Endothelial cell of umbilical vein (primary cell): ENCODE measurements around the gene ANKRD63. TPM values are rescaled to one million over a fixed set of nuclear protein-coding genes. Genes with fewer than 3 reads are reported as not detected.

Source experiments
- BruUV-seq: library from RNA; stranded (reverse); fragments of 400-500 nt; replicated peaks from 2 replicates; lab custom pipeline; 2021; lab: Mats Ljungman, UMichigan
- CTCF ChIA-PET: fragments of 300-600, 350-600 bp; sonication (Branson Sonifier 250); formaldehyde crosslinking; loops from one replicate; lab custom pipeline; 2021; ENCODE audit warnings: antibody characterized with exemption, inconsistent platforms; lab: Charles Lee
- POLR2A ChIA-PET: fragments of 300-600, 350-600 bp; sonication (Branson Sonifier 250); formaldehyde crosslinking; loops from one replicate; lab custom pipeline; 2021; ENCODE audit warnings: antibody characterized with exemption, inconsistent platforms; lab: Charles Lee
- DNase-seq: peaks from one replicate; pipeline ENCODE4 v3.0.0-alpha.2; 2011; ENCODE audit warnings: low read depth, low spot score
- FAIRE-seq: peaks from 2 replicates; lab custom pipeline; 2011; peaks lifted over from hg19 to GRCh38; lab: Jason Lieb, UNC
- H2AFZ ChIP-seq: 2 replicates; pipeline ENCODE4 v1.6.0; 2012; ENCODE audit warnings: low read depth, low read length, control low read depth, inconsistent platforms
- H3K27ac ChIP-seq: 2 replicates; pipeline ENCODE4 v1.5.1; 2011; ENCODE audit warnings: low read depth, mild to moderate bottlenecking, control low read depth, low read length, moderate library complexity; ENCODE audit not compliant: insufficient read depth
- H3K27me3 ChIP-seq, 2 experiments: 2 replicates each; pipeline versions ENCODE4 v1.6.0 to v1.6.1; 2011; ENCODE audit warnings: low read length in 2 of 2, mixed read lengths in 1 of 2; ENCODE audit not compliant: control insufficient read depth in 2 of 2, insufficient read depth in 2 of 2
- H3K36me3 ChIP-seq, 2 experiments: 2 replicates in 1 of 2; 3 replicates in 1 of 2; pipeline ENCODE4 v1.5.1; 2011; ENCODE audit warnings: low read length in 2 of 2, mild to moderate bottlenecking in 1 of 2, moderate library complexity in 1 of 2; ENCODE audit not compliant: control insufficient read depth in 2 of 2, insufficient read depth in 2 of 2; ENCODE audit errors: extremely low read depth in 1 of 2
- H3K4me1 ChIP-seq: 3 replicates; pipeline ENCODE4 v1.5.1; 2011; ENCODE audit warnings: mild to moderate bottlenecking, low read length; ENCODE audit not compliant: control insufficient read depth, insufficient read depth; ENCODE audit errors: extremely low read depth
- H3K4me2 ChIP-seq: 2 replicates; pipeline ENCODE4 v1.6.1; 2011; ENCODE audit warnings: low read length, control low read depth, mixed read lengths; ENCODE audit not compliant: insufficient read depth
- H3K4me3 ChIP-seq, 3 experiments: fragments of 200-600 bp in 1 of 3; sonication (generic), shearing (Covaris generic) in 1 of 3; replicated peaks in 1 of 3; 2 replicates each; pipeline ENCODE4 v1.5.1; 2011 to 2016; ENCODE audit warnings: control low read depth in 3 of 3, low read length in 3 of 3, mild to moderate bottlenecking in 2 of 3, inconsistent platforms in 1 of 3, low read depth in 1 of 3, moderate library complexity in 1 of 3; ENCODE audit not compliant: insufficient read depth in 1 of 3
- H3K79me2 ChIP-seq: 2 replicates; pipeline ENCODE4 v1.6.0; 2012; ENCODE audit warnings: low read length, inconsistent platforms; ENCODE audit not compliant: control insufficient read depth, insufficient read depth
- H3K9ac ChIP-seq: replicated peaks from 2 replicates; pipeline ENCODE3; 2011; ENCODE audit warnings: low read length, control low read depth; ENCODE audit not compliant: insufficient read depth; ENCODE audit errors: extremely low read depth
- H3K9me1 ChIP-seq: replicated peaks from 3 replicates; pipeline ENCODE4 v1.6.0; 2011; ENCODE audit warnings: mild to moderate bottlenecking, low read length; ENCODE audit not compliant: control insufficient read depth, insufficient read depth; ENCODE audit errors: extremely low read depth
- H3K9me3 ChIP-seq: replicated peaks from 2 replicates; pipeline ENCODE4 v1.5.1; 2012; ENCODE audit warnings: low read length, inconsistent platforms; ENCODE audit not compliant: control insufficient read depth, insufficient read depth
- H4K20me1 ChIP-seq: replicated peaks from 2 replicates; pipeline ENCODE3; 2011; ENCODE audit warnings: mild to moderate bottlenecking, low read length; ENCODE audit not compliant: control insufficient read depth, insufficient read depth; ENCODE audit errors: extremely low read depth
- EZH2 ChIP-seq: IDR thresholded peaks from 2 replicates; pipeline ENCODE4 v1.6.1; 2012; ENCODE audit warnings: borderline replicate concordance, low read depth, mild to moderate bottlenecking, moderate library complexity, low read length, inconsistent platforms; ENCODE audit not compliant: severe bottlenecking
- FOS ChIP-seq: IDR thresholded peaks from 2 replicates; pipeline ENCODE4 v1.6.1; 2011; ENCODE audit warnings: mild to moderate bottlenecking, low read length, moderate library complexity, borderline replicate concordance; ENCODE audit not compliant: insufficient read depth
- GATA2 ChIP-seq: IDR thresholded peaks from 2 replicates; pipeline ENCODE4 v1.7.0; 2011; ENCODE audit warnings: low read depth, mild to moderate bottlenecking, moderate library complexity, mixed read lengths, low read length; ENCODE audit not compliant: insufficient read length, insufficient read depth
- JUN ChIP-seq: IDR thresholded peaks from 2 replicates; pipeline ENCODE4 v1.6.1; 2011; ENCODE audit warnings: borderline replicate concordance, low read depth; ENCODE audit not compliant: insufficient read length, insufficient read depth
- MYC ChIP-seq: IDR thresholded peaks from one replicate; pipeline ENCODE4 v1.6.1; 2011; ENCODE audit warnings: mild to moderate bottlenecking, low read depth, low read length
- POLR2A ChIP-seq: IDR thresholded peaks from 2 replicates; pipeline ENCODE4 v1.6.1; 2012; ENCODE audit warnings: low read depth, mild to moderate bottlenecking, control low read depth, low read length
- POLR2AphosphoS5 ChIP-seq: IDR thresholded peaks from 2 replicates; pipeline ENCODE4 v1.6.1; 2012; ENCODE audit warnings: low read depth, mild to moderate bottlenecking, control low read depth, low read length, moderate library complexity; ENCODE audit not compliant: insufficient read depth
- dilution Hi-C: fragments of 300-500 bp; cut with MboI; formaldehyde crosslinking; loops from one replicate; pipeline ENCODE4 v1.15.0; 2019; ENCODE audit warnings: low sequenced_read_pairs; ENCODE audit not compliant: extremely low pct_ligation_motif_present
- intact Hi-C: fragments of 100-400 bp; cut with micrococcal nuclease; formaldehyde crosslinking; loops from one replicate; pipeline ENCODE4 v1.10.0; 2022
- polyA plus RNA-seq, 4 experiments: library from polyadenylated mRNA; depleted of rRNA in 3 of 4; stranded (reverse) in 3 of 4; unstranded in 1 of 4; fragments of >200 nt; gene quantifications; 2 replicates each; pipeline versions ENCODE4 v1.2.1 to v1.2.3, GENCODE V29; 2011 to 2012; ENCODE audit warnings: missing spikeins in 1 of 4
- total RNA-seq: library from RNA; stranded (reverse); gene quantifications from 2 replicates; pipeline ENCODE4 v1.2.3, GENCODE V29; 2021
- TF ChIP-seq, protein P1 (sequence below), 2 donors: IDR thresholded peaks; 1 replicate in 1 of 2; 2 replicates in 1 of 2; pipeline ENCODE4 v1.5.1; 2011; ENCODE audit warnings: low read length in 2 of 2, mild to moderate bottlenecking in 2 of 2, moderate library complexity in 2 of 2, control low read depth in 1 of 2, inconsistent platforms in 1 of 2, low read depth in 1 of 2; ENCODE audit not compliant: insufficient read depth in 1 of 2; ENCODE audit errors: extremely low read depth in 1 of 2
- TF ChIP-seq, protein P2 (sequence below): IDR thresholded peaks from 2 replicates; pipeline ENCODE4 v1.6.1; 2011; ENCODE audit not compliant: insufficient read depth, insufficient read length

ANKRD63 gene
- total and polyA plus RNA-seq, 2 donors (not counting 3 experiments of a cell fraction or from before 2014, with no cell fraction given): not detected

DNA sequence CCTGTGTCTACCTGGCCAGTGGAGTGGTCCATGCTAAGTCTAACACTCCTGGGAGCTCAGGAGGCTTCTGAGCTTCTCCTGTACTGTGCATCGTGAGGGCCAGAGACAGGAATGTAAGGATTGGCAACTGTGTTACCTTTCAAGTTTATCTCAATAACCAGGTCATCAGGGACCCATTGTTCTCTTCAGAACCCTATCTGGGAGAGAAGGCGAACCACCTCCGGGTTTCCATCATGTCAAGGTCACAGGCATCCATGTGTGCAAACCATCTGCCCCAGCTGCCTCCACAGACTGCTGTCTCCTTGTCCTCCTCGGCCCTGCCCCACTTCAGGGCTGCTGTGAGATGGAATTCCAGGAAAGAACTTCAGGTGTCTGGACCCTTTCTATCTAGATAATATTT is 5.9 kb downstream of the ANKRD63 start:
- no peaks in the 10 kb centered on the region for H3K9me3 ChIP-seq
- intact Hi-C loops: loop anchor here (10.0 kb wide), 1 partner anchor 172 kb away; the partner anchor contains the start of gene BMF
- H3K4me2 ChIP-seq: no peak overlapping the region
- BruUV-seq: no TSS peak
- DNase-seq: no peak
- dilution Hi-C loops: no loop called here
- no peak overlapping the region for H3K27ac ChIP-seq
- no peaks in the 10 kb centered on the region for H3K36me3 ChIP-seq
- H3K79me2 ChIP-seq: no peaks in the 10 kb centered on the region
- H3K27me3 ChIP-seq: peaks cover 33 to 47% of the 10 kb centered on the region in 2 experiments
- no peak for FAIRE-seq
- H3K9ac ChIP-seq: no peak overlapping the region
- ChIA-PET CTCF (interaction anchor here (3.8 to 20.1 kb wide), 3 partner anchors 34 to 62 kb away, joined by 46 to 879 read pairs (median 403); partner anchors contain the start of gene PLCB2), POLR2A (no interaction called here)
- no peaks in the 10 kb centered on the region for H3K4me1 ChIP-seq
- no peak overlapping the region for H2AFZ ChIP-seq
- no peak for TF ChIP-seq EZH2
- no peak for TF ChIP-seq POLR2AphosphoS5
- TF ChIP-seq, protein P1, sequence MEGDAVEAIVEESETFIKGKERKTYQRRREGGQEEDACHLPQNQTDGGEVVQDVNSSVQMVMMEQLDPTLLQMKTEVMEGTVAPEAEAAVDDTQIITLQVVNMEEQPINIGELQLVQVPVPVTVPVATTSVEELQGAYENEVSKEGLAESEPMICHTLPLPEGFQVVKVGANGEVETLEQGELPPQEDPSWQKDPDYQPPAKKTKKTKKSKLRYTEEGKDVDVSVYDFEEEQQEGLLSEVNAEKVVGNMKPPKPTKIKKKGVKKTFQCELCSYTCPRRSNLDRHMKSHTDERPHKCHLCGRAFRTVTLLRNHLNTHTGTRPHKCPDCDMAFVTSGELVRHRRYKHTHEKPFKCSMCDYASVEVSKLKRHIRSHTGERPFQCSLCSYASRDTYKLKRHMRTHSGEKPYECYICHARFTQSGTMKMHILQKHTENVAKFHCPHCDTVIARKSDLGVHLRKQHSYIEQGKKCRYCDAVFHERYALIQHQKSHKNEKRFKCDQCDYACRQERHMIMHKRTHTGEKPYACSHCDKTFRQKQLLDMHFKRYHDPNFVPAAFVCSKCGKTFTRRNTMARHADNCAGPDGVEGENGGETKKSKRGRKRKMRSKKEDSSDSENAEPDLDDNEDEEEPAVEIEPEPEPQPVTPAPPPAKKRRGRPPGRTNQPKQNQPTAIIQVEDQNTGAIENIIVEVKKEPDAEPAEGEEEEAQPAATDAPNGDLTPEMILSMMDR (IDR thresholded peaks at IDR 0.05; ENCODE audit: extremely low read depth in 1 of 2, insufficient read depth in 1 of 2, low read depth in 1 of 2, low read length in 2 of 2): no peak
- TF ChIP-seq FOS: no peak
- no peak overlapping the region for H3K4me3 ChIP-seq
- H4K20me1 ChIP-seq: no peaks in the 10 kb centered on the region
- no peaks in the 10 kb centered on the region for H3K9me1 ChIP-seq

DNA sequence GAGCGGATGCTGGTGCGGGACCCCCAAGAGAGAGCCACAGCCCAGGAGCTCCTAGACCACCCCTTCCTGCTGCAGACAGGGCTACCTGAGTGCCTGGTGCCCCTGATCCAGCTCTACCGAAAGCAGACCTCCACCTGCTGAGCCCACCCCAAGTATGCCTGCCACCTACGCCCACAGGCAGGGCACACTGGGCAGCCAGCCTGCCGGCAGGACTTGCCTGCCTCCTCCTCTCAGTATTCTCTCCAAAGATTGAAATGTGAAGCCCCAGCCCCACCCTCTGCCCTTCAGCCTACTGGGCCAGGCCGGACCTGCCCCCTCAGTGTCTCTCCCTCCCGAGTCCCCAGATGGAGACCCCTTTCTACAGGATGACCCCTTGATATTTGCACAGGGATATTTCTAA is 6.9 kb downstream of the ANKRD63 start:
- H3K4me3 ChIP-seq: no peak overlapping the region
- ChIA-PET CTCF (interaction anchor here (2.2 to 20.1 kb wide), 6 partner anchors 11 to 238 kb away, joined by 15 to 879 read pairs (median 116); partner anchors contain the start of genes PLCB2 and SRP14), POLR2A (no interaction called here)
- no peak overlapping the region for H3K27ac ChIP-seq
- no TSS peak for BruUV-seq
- TF ChIP-seq GATA2 (no peak), JUN (no peak), POLR2AphosphoS5 (no peak), EZH2 (no peak), POLR2A (no peak), MYC (no peak), FOS (no peak)
- TF ChIP-seq, protein P1 (IDR thresholded peaks at IDR 0.05; ENCODE audit: extremely low read depth in 1 of 2, insufficient read depth in 1 of 2, low read depth in 1 of 2, low read length in 2 of 2): no peak
- TF ChIP-seq, protein P2, sequence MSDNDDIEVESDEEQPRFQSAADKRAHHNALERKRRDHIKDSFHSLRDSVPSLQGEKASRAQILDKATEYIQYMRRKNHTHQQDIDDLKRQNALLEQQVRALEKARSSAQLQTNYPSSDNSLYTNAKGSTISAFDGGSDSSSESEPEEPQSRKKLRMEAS: no peak
- no peak overlapping the region for H2AFZ ChIP-seq
- H3K4me2 ChIP-seq: no peak overlapping the region
- peaks cover 27 to 38% of the 10 kb centered on the region in 2 experiments for H3K27me3 ChIP-seq
- intact Hi-C loops: loop anchor here (10.0 kb wide), 1 partner anchor 171 kb away; the partner anchor contains the start of gene BMF
- no peaks in the 10 kb centered on the region for H4K20me1 ChIP-seq
- no peaks in the 10 kb centered on the region for H3K9me1 ChIP-seq
- no peak for DNase-seq
- dilution Hi-C loops: no loop called here
- H3K9ac ChIP-seq: no peak overlapping the region
- no peaks in the 10 kb centered on the region for H3K9me3 ChIP-seq
- H3K4me1 ChIP-seq: no peaks in the 10 kb centered on the region
- H3K36me3 ChIP-seq: no peaks in the 10 kb centered on the region
- FAIRE-seq: no peak
- no peaks in the 10 kb centered on the region for H3K79me2 ChIP-seq
